Vagina (tissue), 2 donors: ENCODE measurements around the gene CELF4. TPM values are rescaled to one million over a fixed set of nuclear protein-coding genes. Genes with fewer than 3 reads are reported as not detected.
A peak's percentile ranks its signal among the peaks of the same experiment; 100 is the strongest.

Experiments
- DNase-seq, 2 donors: peaks; one replicate each; pipeline ENCODE4 v3.0.0-alpha.2; 2017; ENCODE audit errors: extremely low spot score in 2 of 2
- H3K27ac ChIP-seq: fragments of 200-600 bp; sonication (generic); one replicate; pipeline ENCODE4 v1.5.1; 2019
- H3K27me3 ChIP-seq: fragments of 200-600 bp; sonication (generic); one replicate; pipeline ENCODE4 v1.5.1; 2019
- H3K36me3 ChIP-seq, 2 donors: fragments of 200-600 bp; sonication (generic); one replicate each; pipeline ENCODE4 v1.5.1; 2017 to 2019
- H3K4me1 ChIP-seq: fragments of 200-600 bp; sonication (generic); one replicate; pipeline ENCODE4 v1.5.1; 2019
- H3K4me3 ChIP-seq, 2 donors: fragments of 200-600 bp; sonication (generic); 1 replicate in 1 of 2; 2 replicates in 1 of 2; pipeline ENCODE4 v1.5.1; 2016 to 2019
- H3K9me3 ChIP-seq: fragments of 200-600 bp; sonication (generic); one replicate; pipeline ENCODE4 v1.5.1; 2019
- CTCF ChIP-seq, 3 experiments: fragments of 450-650 bp in 2 of 3; fragments of 200-600 bp in 1 of 3; sonication (generic) in 1 of 3; IDR thresholded peaks; one replicate each; pipeline ENCODE4 v1.5.1; 2017 to 2019; ENCODE audit warnings: antibody characterized with exemption in 3 of 3, mild to moderate bottlenecking in 2 of 3, moderate library complexity in 2 of 3
- POLR2A ChIP-seq, 2 donors: fragments of 450-650 bp; IDR thresholded peaks; one replicate each; pipeline ENCODE4 v1.6.1; 2017; ENCODE audit warnings: antibody characterized with exemption in 2 of 2, mild to moderate bottlenecking in 2 of 2, moderate library complexity in 2 of 2
- POLR2AphosphoS5 ChIP-seq, 2 donors: sonication (generic); formaldehyde crosslinking; IDR thresholded peaks; one replicate each; pipeline ENCODE4 v1.9.0; 2017; ENCODE audit warnings: antibody characterized with exemption in 2 of 2, mild to moderate bottlenecking in 2 of 2, low read depth in 1 of 2; ENCODE audit not compliant: insufficient read depth in 1 of 2
- intact Hi-C: fragments of 100-400 bp; cut with DNase I; formaldehyde crosslinking; loops from one replicate; pipeline ENCODE4 v1.15.1; 2023
- total RNA-seq: library from RNA; depleted of rRNA; stranded (reverse); fragments of >200 nt; gene quantifications from one replicate; pipeline ENCODE4 v1.2.3, GENCODE V29; 2016

Gene CELF4
- total RNA-seq, 1 donor from 2014 or later: 2.2 TPM

DNA sequence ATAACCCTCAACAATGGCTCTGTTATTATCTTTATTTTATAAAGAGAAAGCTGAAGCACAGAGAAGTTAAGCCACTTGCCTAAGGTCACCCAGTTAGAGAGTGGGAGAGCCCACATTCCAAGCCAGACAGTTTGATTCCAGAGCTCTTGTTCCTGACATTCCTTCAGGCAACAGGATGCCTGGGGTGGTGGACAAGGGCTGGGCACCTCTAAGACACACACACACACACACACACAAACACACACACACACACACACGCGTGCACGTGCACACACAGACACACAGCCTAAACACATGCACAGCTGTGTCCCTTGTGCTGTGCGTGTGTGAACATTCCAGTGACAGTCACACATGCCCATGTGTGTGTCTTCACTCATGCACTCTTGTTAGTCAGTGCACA, 26.4 kb downstream of the CELF4 start:
- no peak for DNase-seq
- Histone ChIP-seq H3K36me3 (no peaks in the 10 kb centered on the region), H3K9me3 (no peaks in the 10 kb centered on the region), H3K4me1 (no peaks in the 10 kb centered on the region), H3K27ac (no peak overlapping the region), H3K4me3 (no peak overlapping the region), H3K27me3 (no peaks in the 10 kb centered on the region)
- intact Hi-C loops: no loop called here
- no peak for TF ChIP-seq POLR2A (IDR thresholded peaks at IDR 0.05)

GRCh38 chr18:37538526-37539205, 26.9 kb downstream of the CELF4 start:
- Histone ChIP-seq H3K27ac (no peak overlapping the region), H3K27me3 (no peaks in the 10 kb centered on the region), H3K4me1 (no peaks in the 10 kb centered on the region), H3K36me3 (no peaks in the 10 kb centered on the region), H3K9me3 (no peaks in the 10 kb centered on the region), H3K4me3 (no peak overlapping the region)
- DNase-seq: no peak
- TF ChIP-seq CTCF (IDR thresholded peaks at IDR 0.05) (no peak), POLR2AphosphoS5 (IDR thresholded peaks at IDR 0.05; ENCODE audit: insufficient read depth in 1 of 2, low read depth in 1 of 2) (no peak)
- intact Hi-C loops: no loop called here

DNA sequence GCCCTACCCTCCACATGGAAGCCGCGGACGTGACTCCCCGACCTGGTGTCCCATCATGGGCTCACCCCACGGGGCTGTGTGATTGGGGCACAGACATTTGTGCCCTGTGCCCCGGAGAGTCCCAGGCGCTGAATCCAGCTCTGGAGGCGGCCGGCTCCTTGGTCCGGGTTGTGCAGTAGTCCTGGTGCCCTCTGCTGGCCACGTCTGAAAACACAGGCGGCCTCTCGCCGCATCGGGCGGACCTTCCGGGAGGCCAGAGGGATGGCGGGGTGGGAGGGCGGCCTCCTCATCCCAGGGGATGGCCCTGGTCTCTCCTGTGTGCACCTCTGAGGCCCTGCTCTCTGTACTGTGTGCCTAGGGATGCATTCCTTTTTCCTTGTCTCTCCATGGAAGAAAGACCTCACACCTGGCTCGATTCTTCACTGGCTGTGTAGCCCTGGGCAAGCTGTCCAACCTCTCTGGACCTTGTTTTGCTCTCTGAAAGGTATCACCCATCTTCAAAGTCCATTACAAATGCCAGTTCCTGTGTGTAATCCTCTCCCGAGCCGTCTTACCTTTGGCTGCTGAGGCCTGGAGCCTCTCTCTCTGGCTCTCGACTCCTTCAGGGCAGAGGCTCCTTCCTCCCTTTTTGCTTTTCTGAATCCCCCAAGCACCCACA, 27.6 kb downstream of the CELF4 start:
- H3K27ac ChIP-seq: no peak overlapping the region
- intact Hi-C loops: no loop called here
- H3K27me3 ChIP-seq: no peaks in the 10 kb centered on the region

DNA sequence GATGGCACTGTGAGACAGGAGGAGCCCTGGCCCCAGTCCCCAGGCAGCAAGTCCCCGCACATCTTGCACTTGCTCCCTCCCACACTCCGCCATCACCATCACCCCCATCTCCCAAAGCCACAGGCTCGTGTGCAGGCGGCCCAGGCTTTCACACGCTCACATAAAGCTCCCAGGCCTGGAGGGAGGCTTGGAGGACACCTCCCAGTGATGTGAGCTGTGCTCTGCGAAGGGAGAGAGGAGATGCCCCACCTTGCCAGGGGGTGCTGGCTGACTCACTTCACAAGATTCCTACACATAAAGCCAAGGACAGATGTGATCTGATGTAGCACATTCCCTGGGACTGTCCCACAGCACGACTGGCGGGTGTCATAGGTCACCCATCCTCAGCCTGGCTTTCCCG, 28.9 kb downstream of the CELF4 start:
- no peaks in the 10 kb centered on the region for H3K27me3 ChIP-seq
- H3K27ac ChIP-seq: no peak overlapping the region
- H3K9me3 ChIP-seq: no peaks in the 10 kb centered on the region
- intact Hi-C loops: no loop called here
- no peaks in the 10 kb centered on the region for H3K4me1 ChIP-seq
- H3K36me3 ChIP-seq: no peaks in the 10 kb centered on the region
- no peak for DNase-seq
- no peak for TF ChIP-seq CTCF (IDR thresholded peaks at IDR 0.05)
- no peak for TF ChIP-seq POLR2A (IDR thresholded peaks at IDR 0.05)
- no peak for TF ChIP-seq POLR2AphosphoS5 (IDR thresholded peaks at IDR 0.05; ENCODE audit: insufficient read depth in 1 of 2, low read depth in 1 of 2)
- no peak overlapping the region for H3K4me3 ChIP-seq

More for the DNA sequence above, 27.6 kb downstream of the CELF4 start:
- Histone ChIP-seq H3K4me1 (no peaks in the 10 kb centered on the region), H3K4me3 (no peak overlapping the region), H3K9me3 (no peaks in the 10 kb centered on the region), H3K36me3 (no peaks in the 10 kb centered on the region)
- no peak for DNase-seq
- no peak for TF ChIP-seq POLR2A (IDR thresholded peaks at IDR 0.05)
- TF ChIP-seq CTCF (IDR thresholded peaks at IDR 0.05): peak; percentile 48 to 79 (median 72)
- no peak for TF ChIP-seq POLR2AphosphoS5 (IDR thresholded peaks at IDR 0.05; ENCODE audit: insufficient read depth in 1 of 2, low read depth in 1 of 2)

- Histone ChIP-seq H3K27me3 (no peaks in the 10 kb centered on the region), H3K4me3 (no peak overlapping the region), H3K36me3 (no peaks in the 10 kb centered on the region), H3K27ac (no peak overlapping the region), H3K9me3 (no peaks in the 10 kb centered on the region), H3K4me1 (no peaks in the 10 kb centered on the region)
- intact Hi-C loops: no loop called here
- TF ChIP-seq POLR2A (IDR thresholded peaks at IDR 0.05): no peak
- TF ChIP-seq POLR2AphosphoS5 (IDR thresholded peaks at IDR 0.05; ENCODE audit: insufficient read depth in 1 of 2, low read depth in 1 of 2): no peak
- no peak for TF ChIP-seq CTCF (IDR thresholded peaks at IDR 0.05)
- no peak for DNase-seq
Observed at GRCh38 chr18:37535968-37536367, 29.6 kb downstream of the CELF4 start.
